ENCODE results near the gene CDKN2B-AS1. TPM values are rescaled to one million over a fixed set of nuclear protein-coding genes. Genes with fewer than 3 reads are reported as not detected.

The CDKN2B-AS1 gene
- total and polyA plus RNA-seq, 2 experiments from 2014 or later = 0.14 TPM; not detected in 1

DNA sequence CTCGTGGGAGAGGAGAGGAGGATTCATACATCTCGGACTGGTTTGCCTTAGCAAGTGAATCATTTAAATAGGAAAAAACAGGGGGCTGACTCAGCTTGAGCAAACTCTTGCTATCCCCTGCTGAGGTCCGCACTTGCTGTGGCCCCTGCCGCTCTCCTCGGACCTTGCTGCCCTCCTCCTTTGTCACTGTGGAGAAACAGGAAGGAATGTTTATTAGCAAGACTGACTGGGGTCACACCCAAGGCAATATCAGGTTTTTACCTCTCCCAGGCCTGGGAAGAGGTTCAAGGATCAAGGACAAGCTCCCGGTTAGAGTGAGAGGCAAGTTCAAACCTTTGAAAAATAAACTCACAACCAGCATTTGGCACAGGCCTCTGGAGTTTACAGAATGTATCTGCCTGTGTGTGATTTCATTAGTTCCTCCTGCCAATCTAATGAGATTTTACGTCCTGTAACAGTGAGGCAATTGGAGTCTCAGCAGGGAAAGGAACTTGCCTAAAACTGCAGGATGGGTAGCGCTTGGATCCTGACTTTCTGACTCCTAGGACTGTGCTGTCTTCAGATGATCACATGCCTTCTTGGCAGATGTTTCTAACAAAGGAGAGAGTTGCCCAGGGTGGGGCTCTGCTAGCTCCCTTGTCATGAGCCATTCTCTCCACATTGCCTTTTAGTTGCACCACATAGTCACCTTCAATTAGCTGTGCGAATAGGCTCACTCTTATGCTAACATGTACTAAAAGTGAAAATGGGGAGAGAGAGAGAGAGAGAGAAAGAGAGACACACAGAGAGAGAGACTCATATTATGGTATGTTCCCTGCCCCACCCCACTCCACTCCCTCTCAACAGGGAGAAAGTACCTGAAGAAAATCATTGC lies 123.2 kb downstream of the CDKN2B-AS1 start:
- H3K36me3 Mint-ChIP-seq (ENCODE audit: low read depth) = no peaks in the 10 kb centered on the region
- H3K79me2 ChIP-seq (replicated peaks; ENCODE audit: insufficient read depth) = no peaks in the 10 kb centered on the region
- peak overlapping the region; percentile 28; the same call in 2 of the 3 replicates for H3K4me3 Mint-ChIP-seq
- H3K27me3 ChIP-seq (ENCODE audit: insufficient read depth) = no peaks in the 10 kb centered on the region
- H3K9me3 Mint-ChIP-seq = no peaks in the 10 kb centered on the region
- no peak for TF ChIP-seq NANOG (IDR thresholded peaks at IDR 0.05; ENCODE audit: borderline replicate concordance)
- no peak for TF ChIP-seq JUNB (IDR thresholded peaks at IDR 0.05; ENCODE audit: unreplicated experiment)
- TF ChIP-seq POLR2AphosphoS5 (IDR thresholded peaks at IDR 0.05; ENCODE audit: low read depth) = no peak
- TF ChIP-seq ZNF114 (CRISPR knock-in tag; IDR thresholded peaks at IDR 0.05) = no peak
- TF ChIP-seq STAT1 (IDR thresholded peaks at IDR 0.05; ENCODE audit: unreplicated experiment) = no peak
- TF ChIP-seq ZNF331 (CRISPR knock-in tag; IDR thresholded peaks at IDR 0.05; ENCODE audit: low read depth) = no peak
- TF ChIP-seq, protein P1, sequence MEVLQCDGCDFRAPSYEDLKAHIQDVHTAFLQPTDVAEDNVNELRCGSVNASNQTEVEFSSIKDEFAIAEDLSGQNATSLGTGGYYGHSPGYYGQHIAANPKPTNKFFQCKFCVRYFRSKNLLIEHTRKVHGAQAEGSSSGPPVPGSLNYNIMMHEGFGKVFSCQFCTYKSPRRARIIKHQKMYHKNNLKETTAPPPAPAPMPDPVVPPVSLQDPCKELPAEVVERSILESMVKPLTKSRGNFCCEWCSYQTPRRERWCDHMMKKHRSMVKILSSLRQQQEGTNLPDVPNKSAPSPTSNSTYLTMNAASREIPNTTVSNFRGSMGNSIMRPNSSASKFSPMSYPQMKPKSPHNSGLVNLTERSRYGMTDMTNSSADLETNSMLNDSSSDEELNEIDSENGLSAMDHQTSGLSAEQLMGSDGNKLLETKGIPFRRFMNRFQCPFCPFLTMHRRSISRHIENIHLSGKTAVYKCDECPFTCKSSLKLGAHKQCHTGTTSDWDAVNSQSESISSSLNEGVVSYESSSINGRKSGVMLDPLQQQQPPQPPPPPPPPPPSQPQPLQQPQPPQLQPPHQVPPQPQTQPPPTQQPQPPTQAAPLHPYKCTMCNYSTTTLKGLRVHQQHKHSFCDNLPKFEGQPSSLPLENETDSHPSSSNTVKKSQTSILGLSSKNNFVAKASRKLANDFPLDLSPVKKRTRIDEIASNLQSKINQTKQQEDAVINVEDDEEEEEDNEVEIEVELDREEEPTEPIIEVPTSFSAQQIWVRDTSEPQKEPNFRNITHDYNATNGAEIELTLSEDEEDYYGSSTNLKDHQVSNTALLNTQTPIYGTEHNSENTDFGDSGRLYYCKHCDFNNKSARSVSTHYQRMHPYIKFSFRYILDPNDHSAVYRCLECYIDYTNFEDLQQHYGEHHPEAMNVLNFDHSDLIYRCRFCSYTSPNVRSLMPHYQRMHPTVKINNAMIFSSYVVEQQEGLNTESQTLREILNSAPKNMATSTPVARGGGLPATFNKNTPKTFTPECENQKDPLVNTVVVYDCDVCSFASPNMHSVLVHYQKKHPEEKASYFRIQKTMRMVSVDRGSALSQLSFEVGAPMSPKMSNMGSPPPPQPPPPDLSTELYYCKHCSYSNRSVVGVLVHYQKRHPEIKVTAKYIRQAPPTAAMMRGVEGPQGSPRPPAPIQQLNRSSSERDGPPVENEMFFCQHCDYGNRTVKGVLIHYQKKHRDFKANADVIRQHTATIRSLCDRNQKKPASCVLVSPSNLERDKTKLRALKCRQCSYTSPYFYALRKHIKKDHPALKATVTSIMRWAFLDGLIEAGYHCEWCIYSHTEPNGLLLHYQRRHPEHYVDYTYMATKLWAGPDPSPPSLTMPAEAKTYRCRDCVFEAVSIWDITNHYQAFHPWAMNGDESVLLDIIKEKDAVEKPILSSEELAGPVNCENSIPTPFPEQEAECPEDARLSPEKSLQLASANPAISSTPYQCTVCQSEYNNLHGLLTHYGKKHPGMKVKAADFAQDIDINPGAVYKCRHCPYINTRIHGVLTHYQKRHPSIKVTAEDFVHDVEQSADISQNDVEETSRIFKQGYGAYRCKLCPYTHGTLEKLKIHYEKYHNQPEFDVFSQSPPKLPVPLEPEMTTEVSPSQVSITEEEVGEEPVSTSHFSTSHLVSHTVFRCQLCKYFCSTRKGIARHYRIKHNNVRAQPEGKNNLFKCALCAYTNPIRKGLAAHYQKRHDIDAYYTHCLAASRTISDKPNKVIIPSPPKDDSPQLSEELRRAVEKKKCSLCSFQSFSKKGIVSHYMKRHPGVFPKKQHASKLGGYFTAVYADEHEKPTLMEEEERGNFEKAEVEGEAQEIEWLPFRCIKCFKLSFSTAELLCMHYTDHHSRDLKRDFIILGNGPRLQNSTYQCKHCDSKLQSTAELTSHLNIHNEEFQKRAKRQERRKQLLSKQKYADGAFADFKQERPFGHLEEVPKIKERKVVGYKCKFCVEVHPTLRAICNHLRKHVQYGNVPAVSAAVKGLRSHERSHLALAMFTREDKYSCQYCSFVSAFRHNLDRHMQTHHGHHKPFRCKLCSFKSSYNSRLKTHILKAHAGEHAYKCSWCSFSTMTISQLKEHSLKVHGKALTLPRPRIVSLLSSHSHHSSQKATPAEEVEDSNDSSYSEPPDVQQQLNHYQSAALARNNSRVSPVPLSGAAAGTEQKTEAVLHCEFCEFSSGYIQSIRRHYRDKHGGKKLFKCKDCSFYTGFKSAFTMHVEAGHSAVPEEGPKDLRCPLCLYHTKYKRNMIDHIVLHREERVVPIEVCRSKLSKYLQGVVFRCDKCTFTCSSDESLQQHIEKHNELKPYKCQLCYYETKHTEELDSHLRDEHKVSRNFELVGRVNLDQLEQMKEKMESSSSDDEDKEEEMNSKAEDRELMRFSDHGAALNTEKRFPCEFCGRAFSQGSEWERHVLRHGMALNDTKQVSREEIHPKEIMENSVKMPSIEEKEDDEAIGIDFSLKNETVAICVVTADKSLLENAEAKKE (CRISPR knock-in tag; IDR thresholded peaks at IDR 0.05) = no peak
- no peak for TF ChIP-seq ETS1 (IDR thresholded peaks at IDR 0.05)
- TF ChIP-seq, protein P2, sequence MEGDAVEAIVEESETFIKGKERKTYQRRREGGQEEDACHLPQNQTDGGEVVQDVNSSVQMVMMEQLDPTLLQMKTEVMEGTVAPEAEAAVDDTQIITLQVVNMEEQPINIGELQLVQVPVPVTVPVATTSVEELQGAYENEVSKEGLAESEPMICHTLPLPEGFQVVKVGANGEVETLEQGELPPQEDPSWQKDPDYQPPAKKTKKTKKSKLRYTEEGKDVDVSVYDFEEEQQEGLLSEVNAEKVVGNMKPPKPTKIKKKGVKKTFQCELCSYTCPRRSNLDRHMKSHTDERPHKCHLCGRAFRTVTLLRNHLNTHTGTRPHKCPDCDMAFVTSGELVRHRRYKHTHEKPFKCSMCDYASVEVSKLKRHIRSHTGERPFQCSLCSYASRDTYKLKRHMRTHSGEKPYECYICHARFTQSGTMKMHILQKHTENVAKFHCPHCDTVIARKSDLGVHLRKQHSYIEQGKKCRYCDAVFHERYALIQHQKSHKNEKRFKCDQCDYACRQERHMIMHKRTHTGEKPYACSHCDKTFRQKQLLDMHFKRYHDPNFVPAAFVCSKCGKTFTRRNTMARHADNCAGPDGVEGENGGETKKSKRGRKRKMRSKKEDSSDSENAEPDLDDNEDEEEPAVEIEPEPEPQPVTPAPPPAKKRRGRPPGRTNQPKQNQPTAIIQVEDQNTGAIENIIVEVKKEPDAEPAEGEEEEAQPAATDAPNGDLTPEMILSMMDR (conservative IDR thresholded peaks at IDR 0.05; ENCODE audit: low read depth in 2 of 2) = no peak
- H2AFZ ChIP-seq = peak overlapping the region; percentile 80
- peak overlapping the region; percentile 11; the same call in 1 of the 2 replicates for H3K4me3 ChIP-seq
- H3K27ac ChIP-seq (ENCODE audit: low read depth) = no peak overlapping the region; the same call in 1 of the 2 replicates
- DNase-seq (ENCODE audit: low spot score) (peak; percentile 56), ATAC-seq (peak; percentile 86)
- H3K4me2 ChIP-seq = peak overlapping the region; percentile 56
- no peaks in the 10 kb centered on the region for H4K20me1 ChIP-seq (replicated peaks; ENCODE audit: insufficient read depth)
- H3K36me3 ChIP-seq (ENCODE audit: insufficient read depth) = no peaks in the 10 kb centered on the region
- H3K4me1 ChIP-seq (ENCODE audit: insufficient read depth) = peaks cover 22% of the 10 kb centered on the region
- no peaks in the 10 kb centered on the region for H3F3A ChIP-seq (replicated peaks; ENCODE audit: low read depth)
- H3K27ac Mint-ChIP-seq = peak overlapping the region; percentile 57; the same call in 1 of the 2 replicates
- H3K4me1 Mint-ChIP-seq = peaks cover 18% of the 10 kb centered on the region
- H3K27me3 Mint-ChIP-seq (ENCODE audit: insufficient read depth, low read depth, poor library complexity) = no peaks in the 10 kb centered on the region
- no peaks in the 10 kb centered on the region for H3K9me2 ChIP-seq (ENCODE audit: insufficient read depth)

All from GM23338 (cell line).